Stimulated activated naive B cell treated with anti-CD40 and anti-IgM and Interleukin-4, amounts not matched to agents 10 μg/mL and 1 μg/mL and 100 μg/mL, for 72 hours (primary cell): ENCODE results near the gene TNFSF12.

Source experiments
- ATAC-seq, 2 donors: fragments of 150-1000 bp; cut with Tn5 transposase; replicated peaks; 2 replicates each; pipeline ENCODE4 v1.10.0; 2021; ENCODE audit warnings: moderate library complexity in 1 of 2
- DNase-seq: peaks from one replicate; pipeline ENCODE4 v3.0.0; 2021
- H3K27ac Mint-ChIP-seq: one replicate; pipeline ENCODE4 v1.8.0; 2022; ENCODE audit warnings: mild to moderate bottlenecking, mixed read lengths
- H3K27me3 Mint-ChIP-seq, 2 donors: one replicate each; pipeline ENCODE4 v1.8.0; 2022; ENCODE audit warnings: mixed read lengths in 2 of 2
- H3K36me3 Mint-ChIP-seq, 2 donors: one replicate each; pipeline ENCODE4 v1.8.0; 2022; ENCODE audit warnings: mixed read lengths in 2 of 2, mild to moderate bottlenecking in 1 of 2
- H3K4me1 Mint-ChIP-seq, 2 donors: one replicate each; pipeline ENCODE4 v1.8.0; 2022; ENCODE audit warnings: mixed read lengths in 2 of 2, mild to moderate bottlenecking in 1 of 2
- H3K4me3 Mint-ChIP-seq, 2 donors: one replicate each; pipeline ENCODE4 v1.8.0; 2022; ENCODE audit warnings: mild to moderate bottlenecking in 2 of 2, mixed read lengths in 2 of 2, moderate library complexity in 1 of 2
- H3K9me3 Mint-ChIP-seq, 2 donors: one replicate each; pipeline ENCODE4 v1.8.0; 2022; ENCODE audit warnings: mixed read lengths in 2 of 2, mild to moderate bottlenecking in 1 of 2

Gene TNFSF12

GRCh38 chr17:7580604-7581575, 32.0 kb downstream of the TNFSF12 start:
- peak overlapping the region; percentile 15 to 56 for H3K4me3 Mint-ChIP-seq
- DNase-seq = no peak

GRCh38 chr17:7582396-7583252, 33.8 kb downstream of the TNFSF12 start:
- no peak for ATAC-seq
- H3K36me3 Mint-ChIP-seq = peaks cover 65 to 79% of the 10 kb centered on the region in 2 donors

More at GRCh38 chr17:7580604-7581575, 32.0 kb downstream of the TNFSF12 start:
- H3K27ac Mint-ChIP-seq = peak overlapping the region; percentile 100
- H3K27me3 Mint-ChIP-seq = no peaks in the 10 kb centered on the region
- peaks cover 62 to 92% of the 10 kb centered on the region in 2 donors for H3K4me1 Mint-ChIP-seq
- peaks cover 70 to 85% of the 10 kb centered on the region in 2 donors for H3K36me3 Mint-ChIP-seq
- ATAC-seq = no peak
- no peaks in the 10 kb centered on the region for H3K9me3 Mint-ChIP-seq

GRCh38 chr17:7583253-7584109, 34.6 kb downstream of the TNFSF12 start, which contains the start of gene MPDU1:
MPDU1 (plus strand) TSS chr17:7583852; CDS start chr17:7583863, 11 bp downstream.
- Mint-ChIP-seq H3K27me3 (no peaks in the 10 kb centered on the region), H3K36me3 (peaks cover 67 to 79% of the 10 kb centered on the region in 2 donors), H3K4me3 (peak within 1 kb of the TSS; percentile 95 to 97), H3K4me1 (peaks cover 47 to 78% of the 10 kb centered on the region in 2 donors), H3K27ac (peak within 1 kb of the TSS; percentile 100), H3K9me3 (no peaks in the 10 kb centered on the region)
- ATAC-seq (peak; percentile 75 to 80), DNase-seq (peak; percentile 95)

More at GRCh38 chr17:7582396-7583252, 33.8 kb downstream of the TNFSF12 start:
- DNase-seq = no peak
- H3K4me3 Mint-ChIP-seq = peak overlapping the region; percentile 95 to 97
- H3K4me1 Mint-ChIP-seq = peaks cover 52 to 82% of the 10 kb centered on the region in 2 donors
- H3K27me3 Mint-ChIP-seq = no peaks in the 10 kb centered on the region
- H3K27ac Mint-ChIP-seq = peak overlapping the region; percentile 100
- no peaks in the 10 kb centered on the region for H3K9me3 Mint-ChIP-seq

- DNase-seq (no peak), ATAC-seq (no peak)
- Mint-ChIP-seq H3K4me3 (no peak overlapping the region), H3K9me3 (no peaks in the 10 kb centered on the region), H3K4me1 (peaks cover 20 to 60% of the 10 kb centered on the region in 2 donors), H3K27me3 (no peaks in the 10 kb centered on the region), H3K27ac (peak overlapping the region; percentile 59), H3K36me3 (peaks cover 60 to 67% of the 10 kb centered on the region in 2 donors)
These were observed 38.0 kb downstream of the TNFSF12 start for GRCh38 chr17:7586673-7587419.

GRCh38 chr17:7587420-7588151, 38.7 kb downstream of the TNFSF12 start:
- H3K36me3 Mint-ChIP-seq = peaks cover 54 to 67% of the 10 kb centered on the region in 2 donors
- peaks cover 13 to 53% of the 10 kb centered on the region in 2 donors for H3K4me1 Mint-ChIP-seq
- H3K27ac Mint-ChIP-seq = peak overlapping the region; percentile 59
- no peak overlapping the region for H3K4me3 Mint-ChIP-seq
- DNase-seq (no peak), ATAC-seq (no peak)
- H3K9me3 Mint-ChIP-seq = no peaks in the 10 kb centered on the region
- no peaks in the 10 kb centered on the region for H3K27me3 Mint-ChIP-seq

GRCh38 chr17:7588553-7589203, 39.8 kb downstream of the TNFSF12 start:
- Mint-ChIP-seq H3K27me3 (no peaks in the 10 kb centered on the region), H3K9me3 (no peaks in the 10 kb centered on the region), H3K36me3 (peaks cover 55 to 71% of the 10 kb centered on the region in 2 donors), H3K4me3 (no peak overlapping the region), H3K27ac (no peak overlapping the region), H3K4me1 (peaks cover 8 to 45% of the 10 kb centered on the region in 2 donors)
- ATAC-seq = no peak
- no peak for DNase-seq

GRCh38 chr17:7589204-7589868, 40.5 kb downstream of the TNFSF12 start:
- H3K4me3 Mint-ChIP-seq = no peak overlapping the region
- peaks cover 61 to 72% of the 10 kb centered on the region in 2 donors for H3K36me3 Mint-ChIP-seq

GRCh38 chr17:7589891-7590691, 41.2 kb downstream of the TNFSF12 start, which contains the start of gene SOX15:
SOX15 (minus strand) TSS chr17:7590094; CDS start chr17:7589676, 418 bp downstream.
- H3K4me1 Mint-ChIP-seq = peaks cover 3 to 35% of the 10 kb centered on the region in 2 donors
- H3K4me3 Mint-ChIP-seq = no peak within 1 kb of the TSS
- no peaks in the 10 kb centered on the region for H3K9me3 Mint-ChIP-seq

More at GRCh38 chr17:7589204-7589868, 40.5 kb downstream of the TNFSF12 start:
- ATAC-seq (peak; percentile 90 to 92), DNase-seq (peak; percentile 48)
- H3K4me1 Mint-ChIP-seq = peaks cover 8 to 43% of the 10 kb centered on the region in 2 donors
- H3K27me3 Mint-ChIP-seq = no peaks in the 10 kb centered on the region
- no peaks in the 10 kb centered on the region for H3K9me3 Mint-ChIP-seq
- H3K27ac Mint-ChIP-seq = no peak overlapping the region

GRCh38 chr17:7590743-7591142, 41.9 kb downstream of the TNFSF12 start:
- no peak overlapping the region for H3K27ac Mint-ChIP-seq
- DNase-seq (no peak), ATAC-seq (no peak)
- no peak overlapping the region for H3K4me3 Mint-ChIP-seq
- peaks cover 2 to 29% of the 10 kb centered on the region in 2 donors for H3K4me1 Mint-ChIP-seq
- no peaks in the 10 kb centered on the region for H3K9me3 Mint-ChIP-seq
- H3K27me3 Mint-ChIP-seq = no peaks in the 10 kb centered on the region
- H3K36me3 Mint-ChIP-seq = peaks cover 59 to 73% of the 10 kb centered on the region in 2 donors

More at GRCh38 chr17:7589891-7590691, 41.2 kb downstream of the TNFSF12 start, which contains the start of gene SOX15:
- Mint-ChIP-seq H3K36me3 (peaks cover 56 to 70% of the 10 kb centered on the region in 2 donors), H3K27ac (peak within 1 kb of the TSS; percentile 51), H3K27me3 (no peaks in the 10 kb centered on the region)
- DNase-seq (no peak), ATAC-seq (peak in 1 of 2 donors; percentile 15)

GRCh38 chr17:7591596-7591995, 42.7 kb downstream of the TNFSF12 start:
- Mint-ChIP-seq H3K36me3 (peaks cover 60 to 74% of the 10 kb centered on the region in 2 donors), H3K4me3 (no peak overlapping the region), H3K9me3 (no peaks in the 10 kb centered on the region), H3K27me3 (no peaks in the 10 kb centered on the region), H3K4me1 (peaks cover 0 to 26% of the 10 kb centered on the region in 2 donors), H3K27ac (no peak overlapping the region)
- ATAC-seq = no peak
- DNase-seq = no peak
